IPS-18a (cell line): Measurements from ENCODE around the gene POTEC.
"Not testable (repeated sequence)": the region's sequence is repeated elsewhere in the genome, so short reads cannot be mapped to it uniquely, and the experiment has no call there.

Source experiments
- H3K27ac ChIP-seq: one replicate; pipeline ENCODE4 v1.5.1; 2013; ENCODE audit warnings: low read length
- H3K27me3 ChIP-seq: one replicate; pipeline ENCODE4 v1.6.1; 2013; ENCODE audit warnings: mild to moderate bottlenecking, low read length; ENCODE audit not compliant: control insufficient read depth, insufficient read depth
- H3K36me3 ChIP-seq: one replicate; pipeline ENCODE4 v1.6.1; 2013; ENCODE audit warnings: low read depth, low read length; ENCODE audit not compliant: control insufficient read depth
- H3K4me1 ChIP-seq: one replicate; pipeline ENCODE4 v1.6.1; 2013; ENCODE audit warnings: low read depth, low read length; ENCODE audit not compliant: control insufficient read depth
- H3K4me3 ChIP-seq: one replicate; pipeline ENCODE4 v1.5.1; 2013; ENCODE audit warnings: low read length
- H3K9ac ChIP-seq: one replicate; pipeline ENCODE4 v1.6.1; 2013; ENCODE audit warnings: mild to moderate bottlenecking, low read length, moderate library complexity
- H3K9me3 ChIP-seq: one replicate; pipeline ENCODE4 v1.6.1; 2013; ENCODE audit warnings: low read depth, low read length; ENCODE audit not compliant: control insufficient read depth

Gene POTEC

DNA sequence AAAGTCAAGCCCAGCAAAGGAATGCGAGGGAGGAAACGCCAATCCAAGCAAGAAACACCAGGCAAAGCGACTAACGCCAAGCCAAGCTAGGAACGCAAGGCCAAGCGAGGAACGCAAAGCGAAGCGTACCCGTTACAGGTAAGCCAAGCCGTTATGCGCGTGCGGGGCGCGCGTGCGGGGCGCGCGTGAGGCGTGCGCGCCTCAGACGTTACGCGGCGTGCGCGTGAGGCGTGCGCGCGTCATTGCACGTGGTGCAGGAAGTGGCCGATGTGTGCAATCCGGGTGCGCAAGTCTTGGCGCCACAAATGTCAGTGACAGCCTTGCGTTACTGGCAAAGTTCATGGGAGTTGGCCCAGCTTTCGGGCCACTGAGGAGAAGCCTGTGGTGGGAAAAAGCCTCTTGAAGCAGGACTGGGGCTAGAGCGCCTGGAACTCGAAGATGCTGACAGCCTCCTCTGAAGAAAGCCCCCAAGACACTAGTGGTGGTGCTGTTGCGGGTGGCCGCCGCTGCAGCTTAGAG lies at the start of gene POTEC:
Gene POTEC (minus strand): TSS at position 155 of the 519 bp plus-strand sequence. CDS start 454 bp downstream, outside the sequence.
- H3K27me3 ChIP-seq, H3K4me1 ChIP-seq, H3K9me3 ChIP-seq, H3K27ac ChIP-seq, H3K4me3 ChIP-seq, H3K9ac ChIP-seq, H3K36me3 ChIP-seq: not testable (repeated sequence)

DNA sequence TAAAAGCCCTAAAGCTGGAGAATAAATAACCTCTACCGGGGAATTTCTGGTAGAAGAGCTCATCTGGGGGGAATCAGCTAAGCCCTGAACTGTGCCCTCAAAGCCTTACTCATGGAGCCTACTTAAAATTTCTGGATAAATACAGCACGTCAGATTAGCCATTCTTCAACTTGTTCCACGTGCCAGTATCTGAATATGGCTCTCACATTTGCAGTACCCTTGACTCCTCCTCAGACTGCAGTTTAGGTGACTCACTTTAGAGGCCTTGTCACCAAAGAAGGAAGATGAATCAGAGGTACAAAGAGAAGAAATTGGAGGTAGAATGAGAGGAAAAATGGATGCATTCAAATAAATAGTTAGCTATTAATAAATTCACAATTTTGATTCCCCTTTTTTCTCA lies 34.6 kb upstream of the POTEC start:
- H3K4me1 ChIP-seq = no peaks in the 10 kb centered on the region
- no peaks in the 10 kb centered on the region for H3K9me3 ChIP-seq
- no peaks in the 10 kb centered on the region for H3K36me3 ChIP-seq
- no peak overlapping the region for H3K9ac ChIP-seq
- H3K27ac ChIP-seq = no peak overlapping the region
- no peaks in the 10 kb centered on the region for H3K27me3 ChIP-seq
- no peak overlapping the region for H3K4me3 ChIP-seq

DNA sequence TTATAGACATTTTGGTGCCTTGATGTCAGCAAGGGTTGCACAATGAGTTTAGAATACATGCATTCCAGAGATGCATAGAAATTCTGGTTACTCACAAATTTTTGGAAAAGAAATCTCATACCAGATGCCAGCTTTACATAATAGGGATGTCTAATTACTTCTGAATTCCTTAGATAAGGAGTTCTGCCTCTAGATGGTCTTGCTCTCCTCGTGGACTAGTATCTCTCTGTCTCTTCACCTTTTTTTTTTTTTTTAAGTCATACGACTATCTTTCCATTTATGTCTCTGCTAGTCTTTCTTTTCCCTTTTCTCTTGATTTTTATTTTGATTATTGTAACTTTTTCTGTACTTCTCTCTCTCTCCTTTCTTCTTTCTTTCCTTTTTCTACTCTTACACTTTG lies 16.1 kb upstream of the POTEC start:
- H3K9me3 ChIP-seq, H3K27me3 ChIP-seq, H3K36me3 ChIP-seq, H3K9ac ChIP-seq, H3K4me1 ChIP-seq, H3K4me3 ChIP-seq, H3K27ac ChIP-seq: not testable (repeated sequence)

DNA sequence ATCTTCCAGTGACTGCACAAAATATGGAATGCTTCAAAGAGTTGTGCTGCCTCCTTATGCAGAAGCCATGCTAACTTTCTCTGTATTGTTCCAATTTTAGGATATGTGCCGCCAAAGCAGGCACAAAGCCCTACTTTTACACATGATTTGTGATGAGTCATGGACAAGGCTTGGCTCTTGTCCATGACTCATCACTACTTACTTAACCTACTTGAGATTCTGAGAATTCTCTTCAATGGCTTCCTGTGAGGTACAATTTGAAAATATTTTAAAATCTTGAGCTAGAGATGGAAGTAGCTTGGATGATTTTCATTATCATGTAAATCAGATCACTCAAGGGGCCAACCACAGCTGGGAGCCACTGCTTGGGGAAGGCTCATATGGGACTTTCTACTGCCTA lies 11.7 kb downstream of the POTEC start:
- not testable (repeated sequence) for H3K36me3 ChIP-seq, H3K27ac ChIP-seq, H3K9me3 ChIP-seq, H3K4me1 ChIP-seq, H3K4me3 ChIP-seq, H3K27me3 ChIP-seq, H3K9ac ChIP-seq

DNA sequence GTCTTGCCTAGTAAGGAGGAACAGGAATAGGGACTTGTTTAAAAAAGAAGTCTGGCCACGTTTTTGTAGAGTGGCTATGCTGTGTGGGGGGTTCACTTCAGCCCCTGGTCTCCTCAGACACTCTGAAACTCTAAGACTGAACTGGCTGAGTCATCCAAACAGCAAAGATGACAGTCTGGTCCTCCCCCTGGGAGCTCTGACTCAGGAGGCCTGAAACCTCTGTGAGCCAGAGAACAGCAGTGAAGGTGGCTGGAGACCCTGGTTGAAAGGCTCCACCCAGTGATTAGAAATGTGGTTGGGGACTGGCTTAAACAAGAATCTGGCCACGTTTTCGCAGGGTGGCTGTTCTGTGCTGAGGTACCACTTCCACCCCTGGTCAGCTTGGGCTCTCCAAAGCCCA lies 32.7 kb downstream of the POTEC start:
- not testable (repeated sequence) for H3K9ac ChIP-seq, H3K36me3 ChIP-seq, H3K4me1 ChIP-seq

DNA sequence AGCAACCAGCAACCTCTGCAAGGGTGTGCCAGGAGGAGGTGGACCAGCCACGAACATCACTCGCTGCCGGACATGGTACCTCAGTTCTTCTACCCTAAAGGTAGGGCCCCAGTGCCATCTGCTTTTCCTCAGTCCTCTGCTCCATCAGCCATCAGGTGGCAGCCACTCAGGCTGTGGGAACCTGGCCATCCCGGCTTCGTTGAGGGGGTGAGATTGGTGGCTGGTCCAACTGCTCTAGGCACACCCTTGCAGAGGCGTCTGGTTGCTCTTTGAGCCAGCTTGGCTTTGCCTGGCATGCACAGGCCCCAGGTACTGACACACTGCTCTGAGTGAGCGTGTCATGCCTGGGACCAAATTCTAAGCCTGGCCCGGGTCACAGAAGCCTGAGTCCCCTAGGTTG lies 39.7 kb downstream of the POTEC start:
- not testable (repeated sequence) for H3K27me3 ChIP-seq, H3K27ac ChIP-seq, H3K9ac ChIP-seq, H3K4me1 ChIP-seq, H3K4me3 ChIP-seq, H3K9me3 ChIP-seq, H3K36me3 ChIP-seq

More for the DNA sequence above, 32.7 kb downstream of the POTEC start:
- not testable (repeated sequence) for H3K27me3 ChIP-seq, H3K9me3 ChIP-seq, H3K4me3 ChIP-seq, H3K27ac ChIP-seq

DNA sequence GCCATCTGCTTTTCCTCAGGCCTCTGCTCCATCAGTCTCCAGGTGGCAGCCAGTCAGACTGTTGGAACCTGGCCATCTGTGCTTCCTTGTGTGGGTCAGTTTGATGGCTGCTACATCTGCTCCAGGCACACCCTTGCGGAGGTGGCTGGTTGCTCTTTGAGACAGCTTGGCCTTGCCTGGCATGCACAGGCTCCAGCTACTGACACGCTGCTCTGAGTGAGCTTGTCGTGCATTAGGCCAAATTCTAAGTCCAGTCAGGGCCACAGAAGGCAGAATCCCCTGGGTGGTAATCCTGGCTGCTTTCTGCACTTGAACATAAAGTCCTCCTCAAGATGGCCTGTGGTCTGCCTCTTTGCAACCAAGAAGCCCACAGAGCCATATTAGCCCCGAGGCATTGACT lies 41.5 kb downstream of the POTEC start:
- not testable (repeated sequence) for H3K4me1 ChIP-seq, H3K27ac ChIP-seq, H3K4me3 ChIP-seq, H3K27me3 ChIP-seq, H3K9me3 ChIP-seq, H3K9ac ChIP-seq, H3K36me3 ChIP-seq

DNA sequence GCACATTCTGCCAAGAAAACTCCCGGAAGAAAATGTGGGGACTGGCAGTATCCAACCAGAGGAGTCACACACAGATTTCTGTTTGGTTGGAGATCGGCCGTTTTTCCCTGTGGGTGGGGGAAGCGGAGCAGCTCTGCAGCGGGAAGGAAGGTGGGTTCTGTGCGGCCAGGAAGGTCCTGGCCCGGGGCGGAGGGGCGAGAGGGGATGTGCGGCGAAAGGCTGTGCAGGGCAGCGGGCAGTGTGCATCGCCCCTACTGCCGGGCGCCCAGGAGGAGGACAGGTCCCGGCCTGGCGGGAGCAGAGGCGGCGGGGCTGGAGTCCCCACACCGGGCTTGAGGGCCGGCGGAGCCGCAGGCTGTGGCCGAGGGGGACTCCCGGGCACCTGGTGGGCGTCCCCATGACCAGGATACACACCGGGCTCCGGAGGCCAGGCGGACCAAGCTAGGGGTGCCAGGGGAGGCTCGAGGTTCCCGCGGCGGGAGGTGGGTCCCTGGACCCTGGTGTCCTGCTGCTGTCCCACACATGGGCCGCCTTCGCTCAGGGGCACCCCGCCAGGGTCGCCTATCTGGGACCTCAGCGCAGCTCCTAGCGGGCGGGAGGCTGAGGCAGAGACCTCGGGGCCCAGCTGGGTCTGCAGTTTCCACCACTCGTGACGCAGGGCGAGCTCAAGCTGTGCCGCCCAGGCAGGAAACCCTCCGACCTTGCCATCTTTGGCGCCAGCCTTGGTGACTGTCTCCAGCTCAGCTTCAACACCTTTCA lies 54.0 kb downstream of the POTEC start:
- H3K9me3 ChIP-seq, H3K9ac ChIP-seq, H3K36me3 ChIP-seq, H3K27ac ChIP-seq, H3K4me3 ChIP-seq, H3K4me1 ChIP-seq, H3K27me3 ChIP-seq: not testable (repeated sequence)

DNA sequence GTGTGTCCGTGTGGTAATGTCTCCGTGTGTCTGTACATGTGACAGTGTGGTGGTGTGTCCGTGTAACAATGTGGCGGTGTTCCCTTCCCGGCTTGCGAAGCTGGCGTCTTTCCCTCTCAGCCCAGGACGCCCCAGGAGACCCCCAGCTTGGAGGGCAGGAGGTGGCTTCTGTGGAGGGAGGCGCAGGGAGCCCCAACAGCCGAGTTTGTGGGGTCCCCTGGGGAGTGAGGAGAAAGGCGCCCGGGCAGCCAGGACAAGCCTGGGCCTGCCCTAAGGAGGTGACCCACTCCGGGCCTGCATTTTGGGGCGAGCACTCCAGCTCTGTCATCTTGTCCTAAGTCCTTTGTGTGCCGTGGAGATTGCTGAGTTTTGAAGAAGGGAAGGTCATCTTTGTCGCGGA lies 54.6 kb downstream of the POTEC start:
- not testable (repeated sequence) for H3K27ac ChIP-seq, H3K36me3 ChIP-seq

DNA sequence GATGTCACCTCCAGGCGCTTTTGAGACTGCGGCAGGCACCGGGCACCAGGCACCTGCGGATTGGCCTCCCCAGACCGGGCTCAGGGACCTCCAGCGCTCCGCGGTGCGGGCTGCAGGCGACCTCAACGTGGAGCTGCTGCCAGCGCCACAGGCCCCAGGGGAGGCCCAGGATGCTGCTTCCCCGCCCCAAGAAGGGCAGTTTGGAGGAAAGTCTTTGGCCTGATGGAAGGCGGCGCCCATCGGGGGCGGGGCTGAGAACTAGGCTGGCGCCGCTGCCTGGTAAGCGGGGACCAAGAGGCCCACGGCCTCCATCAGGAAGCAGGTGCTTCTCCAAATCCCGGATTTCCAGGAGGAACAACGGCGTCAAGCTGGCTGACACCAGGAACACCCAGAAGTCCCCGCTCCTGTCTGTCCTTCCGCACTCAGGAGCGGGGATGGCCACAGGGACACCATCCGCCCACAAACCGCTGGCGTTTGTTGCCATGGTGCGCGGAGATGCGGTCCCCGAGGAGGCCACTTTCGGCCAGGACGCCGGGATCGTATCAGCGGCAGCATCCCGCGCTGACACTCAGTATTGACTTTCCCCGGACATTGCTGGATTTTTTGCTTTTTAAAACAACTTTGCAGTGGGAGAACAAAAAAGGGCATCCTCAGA lies 56.3 kb downstream of the POTEC start:
- not testable (repeated sequence) for H3K9me3 ChIP-seq, H3K36me3 ChIP-seq

More for the DNA sequence above, 54.6 kb downstream of the POTEC start:
- not testable (repeated sequence) for H3K4me1 ChIP-seq, H3K9ac ChIP-seq, H3K4me3 ChIP-seq, H3K9me3 ChIP-seq, H3K27me3 ChIP-seq

DNA sequence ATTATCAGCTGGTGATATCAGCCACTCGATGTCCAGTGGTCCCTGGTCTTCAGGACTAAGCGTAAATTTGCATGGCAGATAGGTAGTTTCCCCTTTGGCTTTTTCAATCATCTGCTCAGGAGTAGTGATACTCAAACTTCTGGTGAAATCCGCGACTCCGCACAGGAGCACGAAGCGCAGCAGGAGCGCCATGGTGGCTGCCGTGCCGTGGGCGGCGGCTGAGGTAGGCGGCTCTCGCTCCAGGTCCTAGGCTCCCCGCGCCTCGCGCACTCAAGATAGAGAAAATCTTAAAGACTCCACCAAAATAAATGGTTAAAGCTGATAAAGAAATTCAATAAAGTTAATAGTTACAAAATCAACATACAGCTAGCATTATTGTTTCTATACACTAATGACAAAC lies 64.3 kb downstream of the POTEC start:
- H3K9ac ChIP-seq, H3K4me1 ChIP-seq, H3K27me3 ChIP-seq, H3K9me3 ChIP-seq, H3K27ac ChIP-seq, H3K4me3 ChIP-seq, H3K36me3 ChIP-seq: not testable (repeated sequence)

More for the DNA sequence above, 56.3 kb downstream of the POTEC start:
- H3K4me1 ChIP-seq, H3K9ac ChIP-seq, H3K4me3 ChIP-seq, H3K27ac ChIP-seq, H3K27me3 ChIP-seq: not testable (repeated sequence)

DNA sequence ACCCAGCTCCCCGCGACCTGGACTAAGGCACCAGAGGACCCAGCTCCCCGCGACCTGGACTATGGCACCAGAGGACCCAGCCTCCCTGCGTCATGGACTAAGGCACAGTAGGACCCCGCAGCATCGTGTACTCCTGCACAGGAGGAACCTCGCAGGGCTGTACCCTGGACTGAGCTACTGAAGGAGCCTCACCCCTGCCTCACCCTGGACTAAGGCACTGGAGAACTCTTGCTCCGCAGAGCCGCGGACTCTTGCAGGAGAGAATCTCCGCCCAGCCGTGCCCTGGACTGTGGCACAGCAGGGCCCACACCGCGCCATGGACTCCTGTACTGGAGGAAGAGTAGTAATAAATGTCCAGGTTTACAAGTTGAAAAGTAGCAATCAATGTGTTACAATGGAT lies 67.9 kb downstream of the POTEC start:
- H3K9ac ChIP-seq, H3K27me3 ChIP-seq, H3K36me3 ChIP-seq, H3K9me3 ChIP-seq, H3K4me1 ChIP-seq, H3K4me3 ChIP-seq, H3K27ac ChIP-seq: not testable (repeated sequence)
